HepG2 (cell line): ENCODE measurements around the gene CMTM1. TPM values are rescaled to one million over a fixed set of nuclear protein-coding genes. Genes with fewer than 3 reads are reported as not detected.

Experiments used
- ATAC-seq: fragments of 200-7000 bp; cut with Tn5 transposase; 3 replicates; pipeline ENCODE4 v1.9.1; 2020; ENCODE audit warnings: mild to moderate bottlenecking, moderate library complexity
- BruUV-seq: library from RNA; stranded (reverse); fragments of 400-500 nt; replicated peaks from 2 replicates; lab custom pipeline; 2021; lab: Mats Ljungman, UMichigan
- CTCF ChIA-PET: fragments of 300-600 bp; formaldehyde crosslinking; extraction: SDS; loops from one replicate; lab custom pipeline; 2021; ENCODE audit warnings: low total read pairs, inconsistent platforms, low intra/inter-chr PET ratio; lab: Yijun Ruan, JAX
- POLR2A ChIA-PET: fragments of 350-600 bp; sonication (Branson Sonifier 250); formaldehyde crosslinking; loops from one replicate; lab custom pipeline; 2020; ENCODE audit warnings: antibody characterized with exemption, inconsistent platforms; lab: Yijun Ruan, JAX
- DNase-seq: peaks from one replicate; pipeline ENCODE4 v3.0.0-alpha.2; 2015; ENCODE audit warnings: low spot score
- FAIRE-seq: peaks from 3 replicates; lab custom pipeline; 2011; peaks lifted over from hg19 to GRCh38; lab: Jason Lieb, UNC
- H2AFZ ChIP-seq: one replicate; pipeline ENCODE4 v1.6.1; 2011; ENCODE audit warnings: low read length, inconsistent platforms
- H3K27ac ChIP-seq: fragments of 300-600 bp; 3 replicates; pipeline ENCODE4 v1.8.0; 2011; ENCODE audit warnings: mixed run types, mild to moderate bottlenecking, mixed read lengths, low read length, inconsistent platforms; ENCODE audit not compliant: insufficient read depth; ENCODE audit errors: extremely low read length
- H3K27me3 ChIP-seq, 2 experiments: fragments of 200-600 bp in 1 of 2; 2 replicates in 1 of 2; 3 replicates in 1 of 2; pipeline versions ENCODE4 v1.6.0 to v1.8.0; 2011; ENCODE audit warnings: low read length in 2 of 2, mild to moderate bottlenecking in 2 of 2, moderate library complexity in 2 of 2, inconsistent platforms in 1 of 2; ENCODE audit not compliant: insufficient read depth in 2 of 2, control insufficient read depth in 1 of 2
- H3K36me3 ChIP-seq, 2 experiments: fragments of 200-600 bp in 1 of 2; replicated peaks in 1 of 2; 2 replicates in 1 of 2; 3 replicates in 1 of 2; pipeline versions ENCODE4 v1.5.1 to v1.8.0; 2011; ENCODE audit warnings: low read length in 2 of 2, inconsistent platforms in 1 of 2; ENCODE audit not compliant: insufficient read depth in 2 of 2, control insufficient read depth in 1 of 2
- H3K4me1 ChIP-seq: 2 replicates; pipeline ENCODE4 v1.5.1; 2012; ENCODE audit warnings: low read length, inconsistent platforms; ENCODE audit not compliant: insufficient read depth
- H3K4me2 ChIP-seq: 2 replicates; pipeline ENCODE4 v1.6.0; 2011; ENCODE audit warnings: low read depth, low read length, inconsistent platforms
- H3K4me3 ChIP-seq, 3 experiments: fragments of 200-600 bp in 1 of 3; sonication (generic), shearing (Covaris generic) in 1 of 3; replicated peaks in 1 of 3; 2 replicates each; pipeline ENCODE4 v1.5.1; 2011 to 2016; ENCODE audit warnings: low read length in 3 of 3, inconsistent platforms in 2 of 3, low read depth in 2 of 3, mild to moderate bottlenecking in 2 of 3, control low read depth in 1 of 3, mixed read lengths in 1 of 3; ENCODE audit not compliant: insufficient read depth in 1 of 3
- H3K79me2 ChIP-seq: one replicate; pipeline ENCODE4 v1.6.1; 2011; ENCODE audit warnings: low read length, inconsistent platforms; ENCODE audit not compliant: insufficient read depth
- H3K9ac ChIP-seq: 2 replicates; pipeline ENCODE4 v1.6.0; 2011; ENCODE audit warnings: mild to moderate bottlenecking, low read depth, low read length, inconsistent platforms; ENCODE audit not compliant: insufficient read depth
- H3K9me3 ChIP-seq: 2 replicates; pipeline ENCODE4 v1.5.1; 2012; ENCODE audit warnings: mild to moderate bottlenecking, low read length
- H4K20me1 ChIP-seq: 2 replicates; pipeline ENCODE4 v1.6.0; 2011; ENCODE audit warnings: inconsistent platforms, mild to moderate bottlenecking, low read length, moderate library complexity; ENCODE audit not compliant: insufficient read depth
- FOXO4 ChIP-seq: sonication (generic); formaldehyde crosslinking; conservative IDR thresholded peaks from 2 replicates; pipeline ENCODE4 v1.8.1; 2023; ENCODE audit warnings: missing genetic modification reagents
- HMGXB3 ChIP-seq: sonication (generic); formaldehyde crosslinking; IDR thresholded peaks from 2 replicates; pipeline ENCODE4 v1.4.0; 2020; ENCODE audit warnings: missing genetic modification reagents, borderline replicate concordance
- KMT2B ChIP-seq: IDR thresholded peaks from 2 replicates; pipeline ENCODE4 v1.6.1; 2016; ENCODE audit warnings: missing genetic modification reagents, missing compliant biosample characterization
- NCOA1 ChIP-seq: sonication (generic); formaldehyde crosslinking; IDR thresholded peaks from 2 replicates; pipeline ENCODE4 v1.9.0; 2021; ENCODE audit warnings: missing genetic modification reagents
- TAF15 ChIP-seq: fragments of 200-400 bp; formaldehyde crosslinking; IDR thresholded peaks from one replicate; pipeline ENCODE4 v1.6.1; 2018; ENCODE audit warnings: mild to moderate bottlenecking, low read depth, low read length; ENCODE audit not compliant: poor library complexity, severe bottlenecking
- ZBTB33 ChIP-seq: sonication (generic); formaldehyde crosslinking; IDR thresholded peaks from 2 replicates; pipeline ENCODE4 v1.4.0; 2020; ENCODE audit warnings: missing genetic modification reagents
- ZNF577 ChIP-seq: sonication (generic); formaldehyde crosslinking; IDR thresholded peaks from 2 replicates; pipeline ENCODE4 v1.4.0; 2020; ENCODE audit warnings: mild to moderate bottlenecking, low read depth, missing genetic modification reagents, borderline replicate concordance
- ZNF674 ChIP-seq: sonication (generic); formaldehyde crosslinking; IDR thresholded peaks from 2 replicates; pipeline ENCODE4 v1.5.0; 2020; ENCODE audit warnings: low read depth, mild to moderate bottlenecking, missing genetic modification reagents
- WGBS: methylation state at CpG from one replicate; pipeline ENCODE4 v1.1.6; 2017; ENCODE audit warnings: low lambda C conversion rate; 5-methylcytosine and 5-hydroxymethylcytosine counted together
- in situ Hi-C: cut with HindIII; loops from 2 replicates; pipeline ENCODE4 v1.10.0; 2017; ENCODE audit warnings: low pct_unique_long_range_greater_than_20kb; ENCODE audit not compliant: extremely low pct_ligation_motif_present
- intact Hi-C: fragments of 100-400 bp; cut with micrococcal nuclease; formaldehyde crosslinking; loops from one replicate; pipeline ENCODE4 v1.10.0; 2022; ENCODE audit not compliant: unreplicated experiment
- polyA plus RNA-seq, 8 experiments: library from polyadenylated mRNA; depleted of rRNA in 3 of 8; stranded (reverse) in 7 of 8; unstranded in 1 of 8; fragments of >200 nt; fragmentation: Illumina TruSeq in 4 of 8; extraction: Trizol in 4 of 8; gene quantifications; 2 replicates each; pipeline versions ENCODE4 v1.2.1 to v1.2.3, GENCODE V29; 2011 to 2016; ENCODE audit warnings: low read depth in 4 of 8, missing spikeins in 1 of 8, mixed read lengths in 1 of 8; ENCODE audit not compliant: insufficient read depth in 1 of 8
- total RNA-seq, 5 experiments: library from RNA; depleted of rRNA; stranded (reverse); fragments of >200 nt; fragmentation: Illumina TruSeq; extraction: Trizol; gene quantifications; 2 replicates each; pipeline ENCODE4 v1.2.3, GENCODE V29; 2016; ENCODE audit warnings: low read depth in 1 of 5

CMTM1 gene
- total and polyA plus RNA-seq, 2 of the 13 experiments (the other 11 are each of a cell fraction or from before 2014, with no cell fraction given) = 1.7 to 2.9 TPM

- Histone ChIP-seq H3K36me3 (peaks cover 3 to 21% of the 10 kb centered on the region in 2 experiments; a peak in 3 of 5 replicates), H3K9me3 (no peaks in the 10 kb centered on the region), H3K9ac (no peak overlapping the region), H4K20me1 (no peaks in the 10 kb centered on the region), H3K4me2 (no peak overlapping the region), H3K27ac (no peak overlapping the region), H3K27me3 (no peaks in the 10 kb centered on the region), H3K4me1 (peaks cover 13% of the 10 kb centered on the region), H3K79me2 (no peaks in the 10 kb centered on the region), H3K4me3 (no peak overlapping the region), H2AFZ (no peak overlapping the region)
- intact Hi-C loops (loop anchor here (5.0 kb wide), 1 partner anchor 1335 kb away; the partner anchor contains the start of gene EDC4), in situ Hi-C loops (no loop called here)
- ATAC-seq (no peak), DNase-seq (no peak), FAIRE-seq (no peak)
- ChIA-PET CTCF (no interaction called here), POLR2A (no interaction called here)
- TF ChIP-seq HMGXB3 (CRISPR knock-in tag) = no peak
- no peak for TF ChIP-seq ZNF674 (CRISPR knock-in tag)
- no peak for TF ChIP-seq ZBTB33 (CRISPR knock-in tag)
- no peak for TF ChIP-seq NCOA1 (CRISPR knock-in tag)
- no peak for TF ChIP-seq TAF15
- TF ChIP-seq FOXO4 = no peak
- TF ChIP-seq KMT2B (CRISPR knock-in tag) = no peak
- no peak for TF ChIP-seq ZNF577 (CRISPR knock-in tag)
- WGBS = 95% methylated on average over 2 of the region's 2 CpGs
- BruUV-seq = no TSS peak
Observed at GRCh38 chr16:66537236-66537635, 29.0 kb upstream of the CMTM1 start.
